GM12874 (cell line): ENCODE data around the gene GZMH.

Experiments used
- TF ChIP-seq, protein P1 (sequence below): IDR thresholded peaks from 2 replicates; pipeline ENCODE4 v1.5.1; 2011; ENCODE audit warnings: low read depth, mild to moderate bottlenecking, control low read depth, low read length, moderate library complexity; ENCODE audit not compliant: insufficient read depth

Gene GZMH, protein sequence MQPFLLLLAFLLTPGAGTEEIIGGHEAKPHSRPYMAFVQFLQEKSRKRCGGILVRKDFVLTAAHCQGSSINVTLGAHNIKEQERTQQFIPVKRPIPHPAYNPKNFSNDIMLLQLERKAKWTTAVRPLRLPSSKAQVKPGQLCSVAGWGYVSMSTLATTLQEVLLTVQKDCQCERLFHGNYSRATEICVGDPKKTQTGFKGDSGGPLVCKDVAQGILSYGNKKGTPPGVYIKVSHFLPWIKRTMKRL

DNA sequence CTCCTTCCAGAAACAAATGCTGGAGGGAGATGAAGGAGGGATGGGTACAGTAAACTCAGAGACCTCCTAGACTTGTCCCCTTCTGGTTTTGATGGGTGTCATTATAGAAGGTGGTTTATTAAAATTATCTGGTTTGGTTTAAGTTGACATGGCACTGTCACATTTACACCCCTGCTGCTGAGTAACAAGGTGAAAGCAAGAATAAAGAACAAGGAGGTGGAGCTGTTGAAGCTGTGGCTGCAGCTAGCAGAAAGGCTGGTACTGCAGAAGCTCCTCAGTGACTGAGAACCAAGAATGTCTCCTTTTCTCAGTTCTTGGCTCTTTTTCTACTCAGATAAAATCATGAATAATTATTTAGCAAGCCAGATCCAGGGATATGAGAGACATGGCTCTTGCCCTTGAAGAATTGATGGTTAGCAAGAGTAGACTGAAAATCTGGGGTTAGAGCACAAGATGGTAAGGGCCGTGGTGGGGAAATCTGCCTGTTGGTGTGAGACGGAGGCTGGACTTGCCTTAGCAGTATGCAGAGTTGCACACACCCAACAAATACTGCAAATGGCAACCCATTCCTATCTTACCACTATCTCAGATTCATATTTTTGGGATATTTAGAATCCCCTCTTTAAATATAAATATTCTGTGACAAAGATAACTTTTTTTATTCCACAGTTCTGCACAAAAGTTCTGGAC lies at the start of gene GZMH:
Gene GZMH (minus strand): TSS at position 31 of the 690 bp plus-strand sequence. CDS start 72 bp downstream, outside the sequence.
- TF ChIP-seq, protein P1, sequence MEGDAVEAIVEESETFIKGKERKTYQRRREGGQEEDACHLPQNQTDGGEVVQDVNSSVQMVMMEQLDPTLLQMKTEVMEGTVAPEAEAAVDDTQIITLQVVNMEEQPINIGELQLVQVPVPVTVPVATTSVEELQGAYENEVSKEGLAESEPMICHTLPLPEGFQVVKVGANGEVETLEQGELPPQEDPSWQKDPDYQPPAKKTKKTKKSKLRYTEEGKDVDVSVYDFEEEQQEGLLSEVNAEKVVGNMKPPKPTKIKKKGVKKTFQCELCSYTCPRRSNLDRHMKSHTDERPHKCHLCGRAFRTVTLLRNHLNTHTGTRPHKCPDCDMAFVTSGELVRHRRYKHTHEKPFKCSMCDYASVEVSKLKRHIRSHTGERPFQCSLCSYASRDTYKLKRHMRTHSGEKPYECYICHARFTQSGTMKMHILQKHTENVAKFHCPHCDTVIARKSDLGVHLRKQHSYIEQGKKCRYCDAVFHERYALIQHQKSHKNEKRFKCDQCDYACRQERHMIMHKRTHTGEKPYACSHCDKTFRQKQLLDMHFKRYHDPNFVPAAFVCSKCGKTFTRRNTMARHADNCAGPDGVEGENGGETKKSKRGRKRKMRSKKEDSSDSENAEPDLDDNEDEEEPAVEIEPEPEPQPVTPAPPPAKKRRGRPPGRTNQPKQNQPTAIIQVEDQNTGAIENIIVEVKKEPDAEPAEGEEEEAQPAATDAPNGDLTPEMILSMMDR = no peak

DNA sequence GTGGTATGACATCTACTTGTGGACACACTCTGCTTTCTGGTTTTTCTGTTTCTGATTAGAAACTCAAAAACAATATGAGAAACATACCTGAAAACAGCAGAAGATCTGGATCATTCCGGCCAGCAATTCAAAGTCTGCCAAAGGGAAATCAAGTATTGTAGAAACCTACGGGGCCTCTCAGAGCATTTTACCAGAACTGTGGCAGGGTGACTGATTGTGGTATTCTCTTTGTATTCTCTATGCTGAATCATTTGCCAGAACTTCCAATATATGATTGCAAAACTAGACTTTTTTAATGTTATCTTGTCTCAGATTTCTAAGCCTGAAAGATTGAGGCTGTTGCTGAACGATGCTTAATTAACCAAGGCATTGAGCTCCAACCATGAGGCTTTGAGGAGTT lies 30.4 kb upstream of the GZMH start:
- TF ChIP-seq, protein P1 = no peak

DNA sequence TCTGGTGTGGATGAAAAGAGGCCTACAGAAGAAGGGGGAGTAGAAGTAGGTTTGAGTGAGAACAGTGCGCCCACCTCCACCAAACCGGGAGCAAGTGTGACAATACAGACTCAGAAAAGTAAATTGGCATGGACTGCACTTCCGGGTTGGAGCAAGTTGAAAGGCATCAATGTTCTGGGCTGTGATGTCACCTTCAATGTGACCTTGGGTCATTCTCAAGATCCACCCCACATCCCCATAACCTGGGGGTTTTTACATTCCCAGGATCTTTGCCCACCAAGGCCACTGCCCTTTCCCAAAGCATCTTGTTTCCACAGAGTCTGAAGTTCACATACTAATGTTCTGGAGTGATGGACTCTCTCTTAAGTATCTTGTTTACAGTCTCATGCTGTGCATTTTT lies 29.8 kb upstream of the GZMH start:
- TF ChIP-seq, protein P1 = no peak

DNA sequence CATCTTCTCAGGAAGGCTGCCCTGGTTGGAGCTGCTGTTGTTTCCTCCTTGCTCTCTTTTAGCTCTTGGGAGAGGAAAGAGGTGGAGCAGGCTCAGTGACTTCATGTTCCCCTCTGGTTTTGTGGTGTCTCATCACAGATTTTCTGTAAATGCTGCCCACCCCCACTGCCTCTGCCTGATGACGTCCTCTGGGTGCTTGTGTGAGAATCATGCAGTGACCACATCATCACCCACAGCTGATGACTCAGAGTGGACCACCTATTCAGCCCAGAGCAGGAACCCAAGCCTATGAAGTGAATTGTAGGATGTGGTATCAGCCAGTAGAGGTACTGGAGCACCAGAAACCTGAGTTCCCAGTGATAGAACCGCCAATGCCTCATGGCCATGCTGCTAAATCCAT lies 24.7 kb upstream of the GZMH start, which contains the start of gene GZMB:
Gene GZMB (minus strand): TSS at position 33 of the 400 bp plus-strand sequence. CDS start 30 bp downstream, at position 3.
- TF ChIP-seq, protein P1 = no peak

DNA sequence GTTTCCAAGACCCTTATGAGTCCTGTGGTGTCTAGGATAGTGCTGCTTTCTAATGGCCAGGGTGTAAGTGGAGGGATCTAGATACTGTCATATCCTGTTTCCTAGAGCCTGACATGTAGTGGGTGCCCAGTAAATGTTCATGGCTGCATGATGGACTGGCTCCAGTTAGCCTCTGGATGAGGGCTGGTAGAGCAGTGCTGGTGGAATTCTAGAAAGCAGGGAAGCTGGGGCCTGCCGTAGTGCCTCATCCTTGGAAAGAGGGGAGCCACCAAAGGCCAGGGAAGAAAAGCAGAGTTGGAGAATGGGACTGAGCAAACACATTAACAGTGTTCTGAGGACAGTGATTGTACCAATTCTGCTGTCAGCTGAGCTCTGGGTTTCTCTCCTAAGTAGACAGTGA lies 23.9 kb upstream of the GZMH start:
- TF ChIP-seq, protein P1 = no peak

DNA sequence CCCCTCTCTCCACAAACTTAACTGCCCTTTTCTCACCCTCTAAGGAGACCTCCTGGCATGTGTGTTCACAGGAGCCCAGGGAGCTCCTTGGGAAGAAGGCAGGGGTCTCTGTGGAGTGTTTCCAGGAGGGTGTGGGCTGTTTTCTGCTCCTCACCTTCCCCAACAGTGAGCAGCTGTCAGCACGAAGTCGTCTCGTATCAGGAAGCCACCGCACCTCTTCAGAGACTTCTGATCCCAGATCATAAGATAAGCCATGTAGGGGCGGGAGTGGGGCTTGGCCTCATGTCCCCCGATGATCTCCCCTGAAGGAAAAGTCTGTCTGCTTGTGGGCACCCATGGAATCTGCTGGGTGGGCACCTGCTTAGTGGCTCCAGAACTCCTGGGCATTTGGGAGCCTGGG lies 23.3 kb upstream of the GZMH start:
- TF ChIP-seq, protein P1 = no peak

DNA sequence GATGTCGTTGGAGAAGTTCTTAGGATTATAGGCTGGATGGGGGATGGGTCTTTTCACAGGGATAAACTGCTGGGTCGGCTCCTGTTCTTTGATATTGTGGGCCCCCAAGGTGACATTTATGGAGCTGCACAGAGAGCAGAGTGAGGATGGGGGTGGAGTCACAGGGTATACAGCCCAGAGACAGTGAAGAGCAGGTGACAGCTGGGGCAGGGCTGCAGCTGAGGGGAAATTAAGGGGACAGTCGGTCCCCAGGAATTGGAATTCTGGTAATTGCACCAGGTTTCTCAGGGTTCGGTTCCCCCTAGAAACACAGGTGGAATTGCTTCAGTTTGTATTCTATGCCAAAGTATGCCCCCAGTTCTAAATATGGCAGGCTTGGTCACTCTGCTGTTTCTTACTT lies 22.9 kb upstream of the GZMH start:
- TF ChIP-seq, protein P1 = no peak
